K562 (cell line): ENCODE measurements around the gene ITGAL. TPM values are rescaled to one million over a fixed set of nuclear protein-coding genes. Genes with fewer than 3 reads are reported as not detected.

Experiments
- BRCA1 ChIP-seq, 2 experiments: fragments of 450-650 bp in 1 of 2; sonication (generic) in 1 of 2; formaldehyde crosslinking in 1 of 2; IDR thresholded peaks; 2 replicates each; pipeline versions ENCODE4 v1.5.0 to v1.6.1; 2017 to 2020; ENCODE audit warnings: mild to moderate bottlenecking in 1 of 2, missing genetic modification reagents in 1 of 2
- EGR1 ChIP-seq: fragments of 450-650 bp; conservative IDR thresholded peaks from 2 replicates; pipeline ENCODE4 v1.6.1; 2017; ENCODE audit warnings: mild to moderate bottlenecking
- ELF4 ChIP-seq: fragments of 450-650 bp; formaldehyde crosslinking; IDR thresholded peaks from 2 replicates; pipeline ENCODE4 v1.4.0; 2022; ENCODE audit warnings: missing genetic modification characterization
- MAX ChIP-seq: sonication (generic); formaldehyde crosslinking; IDR thresholded peaks from 2 replicates; pipeline ENCODE4 v1.9.0; 2022; ENCODE audit warnings: mild to moderate bottlenecking, missing genetic modification reagents
- NR1H2 ChIP-seq: sonication (generic); formaldehyde crosslinking; IDR thresholded peaks from 2 replicates; pipeline ENCODE4 v1.4.0; 2020; ENCODE audit warnings: mild to moderate bottlenecking, missing genetic modification reagents
- POLR2AphosphoS2 ChIP-seq: IDR thresholded peaks from 2 replicates; pipeline ENCODE4 v1.6.1; 2012; ENCODE audit warnings: low read length, improper control_type of control experiment
- SMAD3 ChIP-seq: fragments of 450-650 bp; formaldehyde crosslinking; conservative IDR thresholded peaks from 2 replicates; pipeline ENCODE4 v1.4.0; 2020; ENCODE audit warnings: mild to moderate bottlenecking
- SUPT5H ChIP-seq: fragments of 450-650 bp; IDR thresholded peaks from 2 replicates; pipeline ENCODE4 v1.6.1; 2016
- TBP ChIP-seq: optimal IDR thresholded peaks from 2 replicates; pipeline ENCODE3; 2011; ENCODE audit warnings: low read depth, low read length, improper control_type of control experiment
- ZC3H11A ChIP-seq: IDR thresholded peaks from 2 replicates; pipeline ENCODE4 v1.6.1; 2012; ENCODE audit warnings: low read depth, low read length, improper control_type of control experiment
- ZNF134 ChIP-seq: fragments of 250-450 bp; sonication (Bioruptor Pico); conservative IDR thresholded peaks from 2 replicates; pipeline ENCODE4 v1.4.0; 2020
- ZNF444 ChIP-seq: fragments of 250-450 bp; sonication (Bioruptor Pico); IDR thresholded peaks from 2 replicates; pipeline ENCODE4 v1.4.0; 2020; ENCODE audit warnings: mild to moderate bottlenecking, moderate library complexity
- polyA plus RNA-seq, 8 experiments: library from polyadenylated mRNA; depleted of rRNA in 4 of 8; stranded (reverse) in 5 of 8; unstranded in 3 of 8; fragments of >200 nt; fragmentation: Nextera tagmentation in 2 of 8; fragmentation: Illumina TruSeq in 1 of 8; extraction: Ambion mirVana in 2 of 8; extraction: Trizol in 1 of 8; gene quantifications; 2 replicates each; pipeline versions ENCODE4 v1.2.1 to v1.2.3, GENCODE V29; 2011 to 2014; ENCODE audit warnings: inconsistent platforms in 1 of 8, missing spikeins in 1 of 8
- total RNA-seq, 7 experiments: library from RNA; depleted of rRNA in 6 of 7; stranded (reverse); fragments of >200 nt in 6 of 7; fragmentation: Illumina TruSeq in 2 of 7; extraction: Trizol in 2 of 7; gene quantifications; 2 replicates each; pipeline versions ENCODE4 v1.2.1 to v1.2.3, GENCODE V29; 2011 to 2021; ENCODE audit warnings: low replicate concordance in 1 of 7
- TF ChIP-seq, protein P1 (sequence below): fragments of 250-450 bp; sonication (Bioruptor Pico); IDR thresholded peaks from 2 replicates; pipeline ENCODE4 v1.5.0; 2022; ENCODE audit warnings: mild to moderate bottlenecking
- TF ChIP-seq, protein P2 (sequence below): fragments of 200-800 bp; sonication (Bioruptor generic); IDR thresholded peaks from 2 replicates; pipeline ENCODE4 v1.6.1; 2016; ENCODE audit warnings: missing genetic modification characterization, missing compliant biosample characterization
- TF ChIP-seq, protein P3 (sequence below): sonication (generic); formaldehyde crosslinking; IDR thresholded peaks from 2 replicates; pipeline ENCODE4 v1.4.0; 2020; ENCODE audit warnings: mild to moderate bottlenecking, missing genetic modification reagents
- TF ChIP-seq, protein P4 (sequence below): fragments of 250-450 bp; sonication (Bioruptor Pico); IDR thresholded peaks from 2 replicates; pipeline ENCODE4 v1.4.0; 2020; ENCODE audit warnings: borderline replicate concordance

The ITGAL gene
- total and polyA plus RNA-seq, 9 of the 15 experiments (the other 6 are each of a cell fraction or from before 2014, with no cell fraction given): 0.01 to 0.53 TPM; not detected in 7

DNA sequence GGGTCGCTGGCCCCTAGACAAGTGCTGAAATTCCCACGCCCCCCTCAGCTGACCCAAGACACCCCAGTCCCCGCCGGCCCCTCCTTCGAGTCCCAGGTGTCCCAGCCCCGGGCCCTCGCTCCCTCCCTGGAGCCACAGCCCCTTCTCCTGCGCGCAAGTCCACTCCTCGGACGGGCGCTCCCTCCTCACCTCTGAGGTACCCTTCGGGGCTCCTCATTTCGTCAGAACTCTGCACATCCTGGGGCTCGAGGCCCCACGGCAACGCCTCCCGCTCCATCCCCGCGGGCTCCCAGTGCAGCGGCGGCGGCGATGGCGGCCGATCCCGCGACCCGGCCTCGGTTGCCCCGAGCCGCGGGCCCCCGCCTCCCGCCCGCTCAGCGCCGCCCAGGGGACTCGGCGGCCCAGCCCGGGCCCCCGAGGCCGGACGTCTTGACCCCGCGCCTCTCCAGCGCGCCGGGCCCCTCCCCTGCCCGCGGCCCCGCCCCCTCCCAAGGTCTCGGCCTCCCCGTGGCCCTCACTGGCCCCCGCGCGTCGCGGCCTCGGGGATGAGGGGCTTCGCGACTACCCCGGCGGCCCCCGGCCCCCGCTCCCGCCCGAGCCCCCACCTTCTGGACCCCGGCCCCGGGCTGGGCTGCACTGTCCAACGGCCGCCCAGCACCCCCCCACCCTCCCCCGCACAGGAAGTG lies 53.7 kb downstream of the ITGAL start, which contains the start of gene ZNF768 (continued):
- TF ChIP-seq BRCA1 (IDR thresholded peaks at IDR 0.05) (no peak), BRCA1 (CRISPR knock-in tag; IDR thresholded peaks at IDR 0.05) (no peak), ZNF444 (CRISPR knock-in tag) (no peak), MAX (CRISPR knock-in tag) (peak; percentile 42), SMAD3 (CRISPR knock-in tag) (no peak), NR1H2 (0 out of 2 replicates have a peak, but pooled peaks have one; percentile 33), SUPT5H (0 out of 2 replicates have a peak, but pooled peaks have one; percentile 7), POLR2AphosphoS2 (no peak), EGR1 (no peak), ELF4 (no peak), ZC3H11A (no peak), TBP (no peak), ZNF134 (CRISPR knock-in tag) (no peak)
- TF ChIP-seq, protein P1, sequence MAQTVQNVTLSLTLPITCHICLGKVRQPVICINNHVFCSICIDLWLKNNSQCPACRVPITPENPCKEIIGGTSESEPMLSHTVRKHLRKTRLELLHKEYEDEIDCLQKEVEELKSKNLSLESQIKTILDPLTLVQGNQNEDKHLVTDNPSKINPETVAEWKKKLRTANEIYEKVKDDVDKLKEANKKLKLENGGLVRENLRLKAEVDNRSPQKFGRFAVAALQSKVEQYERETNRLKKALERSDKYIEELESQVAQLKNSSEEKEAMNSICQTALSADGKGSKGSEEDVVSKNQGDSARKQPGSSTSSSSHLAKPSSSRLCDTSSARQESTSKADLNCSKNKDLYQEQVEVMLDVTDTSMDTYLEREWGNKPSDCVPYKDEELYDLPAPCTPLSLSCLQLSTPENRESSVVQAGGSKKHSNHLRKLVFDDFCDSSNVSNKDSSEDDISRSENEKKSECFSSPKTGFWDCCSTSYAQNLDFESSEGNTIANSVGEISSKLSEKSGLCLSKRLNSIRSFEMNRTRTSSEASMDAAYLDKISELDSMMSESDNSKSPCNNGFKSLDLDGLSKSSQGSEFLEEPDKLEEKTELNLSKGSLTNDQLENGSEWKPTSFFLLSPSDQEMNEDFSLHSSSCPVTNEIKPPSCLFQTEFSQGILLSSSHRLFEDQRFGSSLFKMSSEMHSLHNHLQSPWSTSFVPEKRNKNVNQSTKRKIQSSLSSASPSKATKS: no peak
- TF ChIP-seq, protein P2, sequence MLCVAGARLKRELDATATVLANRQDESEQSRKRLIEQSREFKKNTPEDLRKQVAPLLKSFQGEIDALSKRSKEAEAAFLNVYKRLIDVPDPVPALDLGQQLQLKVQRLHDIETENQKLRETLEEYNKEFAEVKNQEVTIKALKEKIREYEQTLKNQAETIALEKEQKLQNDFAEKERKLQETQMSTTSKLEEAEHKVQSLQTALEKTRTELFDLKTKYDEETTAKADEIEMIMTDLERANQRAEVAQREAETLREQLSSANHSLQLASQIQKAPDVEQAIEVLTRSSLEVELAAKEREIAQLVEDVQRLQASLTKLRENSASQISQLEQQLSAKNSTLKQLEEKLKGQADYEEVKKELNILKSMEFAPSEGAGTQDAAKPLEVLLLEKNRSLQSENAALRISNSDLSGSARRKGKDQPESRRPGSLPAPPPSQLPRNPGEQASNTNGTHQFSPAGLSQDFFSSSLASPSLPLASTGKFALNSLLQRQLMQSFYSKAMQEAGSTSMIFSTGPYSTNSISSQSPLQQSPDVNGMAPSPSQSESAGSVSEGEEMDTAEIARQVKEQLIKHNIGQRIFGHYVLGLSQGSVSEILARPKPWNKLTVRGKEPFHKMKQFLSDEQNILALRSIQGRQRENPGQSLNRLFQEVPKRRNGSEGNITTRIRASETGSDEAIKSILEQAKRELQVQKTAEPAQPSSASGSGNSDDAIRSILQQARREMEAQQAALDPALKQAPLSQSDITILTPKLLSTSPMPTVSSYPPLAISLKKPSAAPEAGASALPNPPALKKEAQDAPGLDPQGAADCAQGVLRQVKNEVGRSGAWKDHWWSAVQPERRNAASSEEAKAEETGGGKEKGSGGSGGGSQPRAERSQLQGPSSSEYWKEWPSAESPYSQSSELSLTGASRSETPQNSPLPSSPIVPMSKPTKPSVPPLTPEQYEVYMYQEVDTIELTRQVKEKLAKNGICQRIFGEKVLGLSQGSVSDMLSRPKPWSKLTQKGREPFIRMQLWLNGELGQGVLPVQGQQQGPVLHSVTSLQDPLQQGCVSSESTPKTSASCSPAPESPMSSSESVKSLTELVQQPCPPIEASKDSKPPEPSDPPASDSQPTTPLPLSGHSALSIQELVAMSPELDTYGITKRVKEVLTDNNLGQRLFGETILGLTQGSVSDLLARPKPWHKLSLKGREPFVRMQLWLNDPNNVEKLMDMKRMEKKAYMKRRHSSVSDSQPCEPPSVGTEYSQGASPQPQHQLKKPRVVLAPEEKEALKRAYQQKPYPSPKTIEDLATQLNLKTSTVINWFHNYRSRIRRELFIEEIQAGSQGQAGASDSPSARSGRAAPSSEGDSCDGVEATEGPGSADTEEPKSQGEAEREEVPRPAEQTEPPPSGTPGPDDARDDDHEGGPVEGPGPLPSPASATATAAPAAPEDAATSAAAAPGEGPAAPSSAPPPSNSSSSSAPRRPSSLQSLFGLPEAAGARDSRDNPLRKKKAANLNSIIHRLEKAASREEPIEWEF (CRISPR knock-in tag): no peak
- TF ChIP-seq, protein P3, sequence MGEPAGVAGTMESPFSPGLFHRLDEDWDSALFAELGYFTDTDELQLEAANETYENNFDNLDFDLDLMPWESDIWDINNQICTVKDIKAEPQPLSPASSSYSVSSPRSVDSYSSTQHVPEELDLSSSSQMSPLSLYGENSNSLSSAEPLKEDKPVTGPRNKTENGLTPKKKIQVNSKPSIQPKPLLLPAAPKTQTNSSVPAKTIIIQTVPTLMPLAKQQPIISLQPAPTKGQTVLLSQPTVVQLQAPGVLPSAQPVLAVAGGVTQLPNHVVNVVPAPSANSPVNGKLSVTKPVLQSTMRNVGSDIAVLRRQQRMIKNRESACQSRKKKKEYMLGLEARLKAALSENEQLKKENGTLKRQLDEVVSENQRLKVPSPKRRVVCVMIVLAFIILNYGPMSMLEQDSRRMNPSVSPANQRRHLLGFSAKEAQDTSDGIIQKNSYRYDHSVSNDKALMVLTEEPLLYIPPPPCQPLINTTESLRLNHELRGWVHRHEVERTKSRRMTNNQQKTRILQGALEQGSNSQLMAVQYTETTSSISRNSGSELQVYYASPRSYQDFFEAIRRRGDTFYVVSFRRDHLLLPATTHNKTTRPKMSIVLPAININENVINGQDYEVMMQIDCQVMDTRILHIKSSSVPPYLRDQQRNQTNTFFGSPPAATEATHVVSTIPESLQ: no peak
- TF ChIP-seq, protein P4, sequence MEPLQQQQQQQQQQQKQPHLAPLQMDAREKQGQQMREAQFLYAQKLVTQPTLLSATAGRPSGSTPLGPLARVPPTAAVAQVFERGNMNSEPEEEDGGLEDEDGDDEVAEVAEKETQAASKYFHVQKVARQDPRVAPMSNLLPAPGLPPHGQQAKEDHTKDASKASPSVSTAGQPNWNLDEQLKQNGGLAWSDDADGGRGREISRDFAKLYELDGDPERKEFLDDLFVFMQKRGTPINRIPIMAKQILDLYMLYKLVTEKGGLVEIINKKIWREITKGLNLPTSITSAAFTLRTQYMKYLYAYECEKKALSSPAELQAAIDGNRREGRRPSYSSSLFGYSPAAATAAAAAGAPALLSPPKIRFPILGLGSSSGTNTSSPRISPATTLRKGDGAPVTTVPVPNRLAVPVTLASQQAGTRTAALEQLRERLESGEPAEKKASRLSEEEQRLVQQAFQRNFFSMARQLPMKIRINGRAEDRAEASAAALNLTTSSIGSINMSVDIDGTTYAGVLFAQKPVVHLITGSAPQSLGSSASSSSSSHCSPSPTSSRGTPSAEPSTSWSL (CRISPR knock-in tag): no peak
